ENCODE measurements around the gene EPHA8.

Gene EPHA8

DNA sequence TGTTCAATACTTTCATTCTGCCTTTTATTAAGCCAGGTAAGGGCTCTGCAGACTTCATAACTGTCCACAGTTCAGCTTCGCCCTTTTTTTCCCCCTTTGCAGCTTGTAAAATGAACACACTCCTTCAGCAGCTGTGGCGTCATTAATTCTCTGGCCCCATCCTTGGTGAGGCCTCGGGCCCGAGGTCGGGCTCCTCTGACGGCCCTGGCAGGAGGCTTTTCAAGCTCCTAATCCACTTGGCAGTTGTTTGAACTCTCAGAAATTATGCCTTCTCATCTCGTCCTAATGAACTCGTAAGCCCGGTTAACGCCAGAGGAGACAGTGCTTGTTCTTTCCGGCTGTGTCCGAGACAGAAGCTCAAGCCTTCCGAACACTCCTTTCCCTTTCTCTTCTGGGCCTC lies 18.1 kb upstream of the EPHA8 start:
- Histone ChIP-seq H3K18ac (ENCODE audit: low read length) (no peak overlapping the region), H3K4me1 (ENCODE audit: control insufficient read depth in 2 of 2, insufficient read depth in 1 of 2, low read depth in 1 of 2, low read length in 2 of 2) (peaks cover 0 to 4% of the 10 kb centered on the region in 2 donors), H3K9ac (ENCODE audit: low read depth, low read length, poor library complexity) (no peak overlapping the region), H3K9me3 (replicated peaks in 1 of 2; ENCODE audit: control insufficient read depth in 2 of 2, insufficient read depth in 1 of 2, low read depth in 1 of 2, low read length in 2 of 2) (peaks cover 0 to 1% of the 10 kb centered on the region in 2 donors), H3K4ac (ENCODE audit: low read length) (no peak overlapping the region), H2BK15ac (ENCODE audit: low read length) (no peak overlapping the region), H3K27ac (replicated peaks; ENCODE audit: low read length) (no peak overlapping the region), H3K79me1 (ENCODE audit: low read depth, low read length) (no peaks in the 10 kb centered on the region), H3K4me3 (ENCODE audit: low read length in 2 of 2) (no peak overlapping the region), H4K8ac (ENCODE audit: low read depth, low read length) (no peak overlapping the region), H3K4me2 (ENCODE audit: insufficient read depth, low read length, poor library complexity, severe bottlenecking) (no peak overlapping the region), H3K27me3 (ENCODE audit: control insufficient read depth in 3 of 3, insufficient read depth in 3 of 3, low read depth in 1 of 3, low read length in 3 of 3) (peaks cover 0 to 63% (median 15%) of the 10 kb centered on the region in 3 experiments), H3K14ac (ENCODE audit: low read length) (no peak overlapping the region), H3K23ac (ENCODE audit: low read depth, low read length, poor library complexity) (peak overlapping the region; percentile 80), H4K91ac (ENCODE audit: low read depth, low read length, poor library complexity) (no peak overlapping the region), H2BK12ac (ENCODE audit: low read length) (no peak overlapping the region), H2AFZ (ENCODE audit: low read length) (no peak overlapping the region), H3K36me3 (replicated peaks in 1 of 2; ENCODE audit: control insufficient read depth in 2 of 2, insufficient read depth in 2 of 2, low read length in 2 of 2) (no peaks in the 10 kb centered on the region), H2BK5ac (ENCODE audit: low read length) (no peak overlapping the region), H2AK5ac (ENCODE audit: low read depth, low read length) (no peak overlapping the region), H2BK120ac (ENCODE audit: low read depth, low read length) (no peak overlapping the region)
- no peak for DNase-seq (ENCODE audit: low spot score)
- WGBS, 2 donors (ENCODE audit: extremely low coverage in 2 of 2, insufficient read length in 2 of 2, insufficient replicate concordance in 1 of 2): no CpG with 5 or more reads among the region's 13 CpGs

- H3K4me1 ChIP-seq (ENCODE audit: control insufficient read depth in 2 of 2, insufficient read depth in 1 of 2, low read depth in 1 of 2, low read length in 2 of 2): peaks cover 0 to 4% of the 10 kb centered on the region in 2 donors
- 100% methylated on average over 1 to 3 of the region's 6 CpGs for WGBS, 2 donors (ENCODE audit: extremely low coverage in 2 of 2, insufficient read length in 2 of 2, insufficient replicate concordance in 1 of 2)
- no peak overlapping the region for H3K4me3 ChIP-seq (ENCODE audit: low read length in 2 of 2)
Observed at GRCh38 chr1:22547186-22547817, 16.0 kb upstream of the EPHA8 start.

GRCh38 chr1:22547818-22548462 lies 15.3 kb upstream of the EPHA8 start:
- H3K4me1 ChIP-seq (ENCODE audit: control insufficient read depth in 2 of 2, insufficient read depth in 1 of 2, low read depth in 1 of 2, low read length in 2 of 2): peaks cover 0 to 4% of the 10 kb centered on the region in 2 donors
- H4K91ac ChIP-seq (ENCODE audit: low read depth, low read length, poor library complexity): no peak overlapping the region
- H2AFZ ChIP-seq (ENCODE audit: low read length): no peak overlapping the region
- no peak overlapping the region for H3K9ac ChIP-seq (ENCODE audit: low read depth, low read length, poor library complexity)
- H4K8ac ChIP-seq (ENCODE audit: low read depth, low read length): no peak overlapping the region
- H3K36me3 ChIP-seq (replicated peaks in 1 of 2; ENCODE audit: control insufficient read depth in 2 of 2, insufficient read depth in 2 of 2, low read length in 2 of 2): no peaks in the 10 kb centered on the region
- H3K14ac ChIP-seq (ENCODE audit: low read length): no peak overlapping the region
- no peak overlapping the region for H2BK5ac ChIP-seq (ENCODE audit: low read length)
- WGBS, 2 donors (ENCODE audit: extremely low coverage in 2 of 2, insufficient read length in 2 of 2, insufficient replicate concordance in 1 of 2): no CpG with 5 or more reads among the region's 12 CpGs
- no peak overlapping the region for H2AK5ac ChIP-seq (ENCODE audit: low read depth, low read length)
- H3K4me3 ChIP-seq (ENCODE audit: low read length in 2 of 2): no peak overlapping the region
- H3K27me3 ChIP-seq (ENCODE audit: control insufficient read depth in 3 of 3, insufficient read depth in 3 of 3, low read depth in 1 of 3, low read length in 3 of 3): peaks cover 0 to 91% (median 19%) of the 10 kb centered on the region in 3 experiments
- DNase-seq (ENCODE audit: low spot score): no peak
- peaks cover 2% of the 10 kb centered on the region for H3K79me1 ChIP-seq (ENCODE audit: low read depth, low read length)
- no peak overlapping the region for H3K4me2 ChIP-seq (ENCODE audit: insufficient read depth, low read length, poor library complexity, severe bottlenecking)
- H3K4ac ChIP-seq (ENCODE audit: low read length): no peak overlapping the region
- H2BK120ac ChIP-seq (ENCODE audit: low read depth, low read length): no peak overlapping the region
- H2BK12ac ChIP-seq (ENCODE audit: low read length): no peak overlapping the region
- no peak overlapping the region for H3K27ac ChIP-seq (replicated peaks; ENCODE audit: low read length)
- H3K9me3 ChIP-seq (replicated peaks in 1 of 2; ENCODE audit: control insufficient read depth in 2 of 2, insufficient read depth in 1 of 2, low read depth in 1 of 2, low read length in 2 of 2): peaks cover 0 to 1% of the 10 kb centered on the region in 2 donors
- no peak overlapping the region for H2BK15ac ChIP-seq (ENCODE audit: low read length)
- no peak overlapping the region for H3K23ac ChIP-seq (ENCODE audit: low read depth, low read length, poor library complexity)
- H3K18ac ChIP-seq (ENCODE audit: low read length): no peak overlapping the region

More at GRCh38 chr1:22547186-22547817, 16.0 kb upstream of the EPHA8 start:
- Histone ChIP-seq H3K79me1 (ENCODE audit: low read depth, low read length) (peaks cover 2% of the 10 kb centered on the region), H3K23ac (ENCODE audit: low read depth, low read length, poor library complexity) (no peak overlapping the region), H4K91ac (ENCODE audit: low read depth, low read length, poor library complexity) (no peak overlapping the region), H3K36me3 (replicated peaks in 1 of 2; ENCODE audit: control insufficient read depth in 2 of 2, insufficient read depth in 2 of 2, low read length in 2 of 2) (no peaks in the 10 kb centered on the region), H2AFZ (ENCODE audit: low read length) (no peak overlapping the region), H3K4me2 (ENCODE audit: insufficient read depth, low read length, poor library complexity, severe bottlenecking) (no peak overlapping the region), H3K9ac (ENCODE audit: low read depth, low read length, poor library complexity) (no peak overlapping the region), H3K4ac (ENCODE audit: low read length) (no peak overlapping the region), H2BK5ac (ENCODE audit: low read length) (no peak overlapping the region), H3K27ac (replicated peaks; ENCODE audit: low read length) (no peak overlapping the region), H3K14ac (ENCODE audit: low read length) (no peak overlapping the region), H3K27me3 (ENCODE audit: control insufficient read depth in 3 of 3, insufficient read depth in 3 of 3, low read depth in 1 of 3, low read length in 3 of 3) (peaks cover 0 to 85% (median 15%) of the 10 kb centered on the region in 3 experiments), H2BK120ac (ENCODE audit: low read depth, low read length) (no peak overlapping the region), H2AK5ac (ENCODE audit: low read depth, low read length) (no peak overlapping the region), H3K9me3 (replicated peaks in 1 of 2; ENCODE audit: control insufficient read depth in 2 of 2, insufficient read depth in 1 of 2, low read depth in 1 of 2, low read length in 2 of 2) (peaks cover 0 to 1% of the 10 kb centered on the region in 2 donors), H4K8ac (ENCODE audit: low read depth, low read length) (peak overlapping the region; percentile 65), H3K18ac (ENCODE audit: low read length) (no peak overlapping the region), H2BK15ac (ENCODE audit: low read length) (no peak overlapping the region), H2BK12ac (ENCODE audit: low read length) (no peak overlapping the region)
- no peak for DNase-seq (ENCODE audit: low spot score)

DNA sequence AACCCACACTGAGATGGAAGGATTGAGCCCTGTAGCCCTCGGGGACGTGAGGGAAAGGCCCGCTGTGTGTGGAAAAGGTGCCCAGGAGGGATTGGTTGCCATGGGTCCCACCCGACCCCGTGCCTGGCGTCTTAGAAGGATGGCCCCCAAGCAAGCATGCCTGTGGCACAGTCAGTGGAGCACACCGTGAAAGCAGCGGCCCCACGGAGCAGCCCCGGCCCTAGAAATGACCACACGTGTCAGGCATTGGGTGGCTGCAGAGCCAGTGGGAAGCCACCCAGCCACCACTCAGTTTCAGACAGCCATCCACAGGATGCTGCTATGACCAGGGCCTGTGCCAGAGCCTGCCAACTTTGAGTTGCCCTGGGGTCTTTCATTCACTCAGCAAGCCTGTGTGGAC lies 13.3 kb upstream of the EPHA8 start:
- no peak overlapping the region for H2BK120ac ChIP-seq (ENCODE audit: low read depth, low read length)
- no peaks in the 10 kb centered on the region for H3K9me3 ChIP-seq (replicated peaks in 1 of 2; ENCODE audit: control insufficient read depth in 2 of 2, insufficient read depth in 1 of 2, low read depth in 1 of 2, low read length in 2 of 2)
- peak overlapping the region; percentile 53 for H3K23ac ChIP-seq (ENCODE audit: low read depth, low read length, poor library complexity)
- peaks cover 5 to 7% of the 10 kb centered on the region in 2 donors for H3K4me1 ChIP-seq (ENCODE audit: control insufficient read depth in 2 of 2, insufficient read depth in 1 of 2, low read depth in 1 of 2, low read length in 2 of 2)
- no peak overlapping the region for H2BK15ac ChIP-seq (ENCODE audit: low read length)
- H2BK12ac ChIP-seq (ENCODE audit: low read length): peak overlapping the region; percentile 8
- peak overlapping the region; percentile 31 for H4K8ac ChIP-seq (ENCODE audit: low read depth, low read length)
- H3K36me3 ChIP-seq (replicated peaks in 1 of 2; ENCODE audit: control insufficient read depth in 2 of 2, insufficient read depth in 2 of 2, low read length in 2 of 2): no peaks in the 10 kb centered on the region
- H2BK5ac ChIP-seq (ENCODE audit: low read length): peak overlapping the region; percentile 32
- no peak overlapping the region for H4K91ac ChIP-seq (ENCODE audit: low read depth, low read length, poor library complexity)
- H3K4ac ChIP-seq (ENCODE audit: low read length): no peak overlapping the region
- H3K27ac ChIP-seq (replicated peaks; ENCODE audit: low read length): no peak overlapping the region
- no peak for DNase-seq (ENCODE audit: low spot score)
- H3K4me3 ChIP-seq (ENCODE audit: low read length in 2 of 2): no peak overlapping the region
- peak overlapping the region; percentile 87 for H3K14ac ChIP-seq (ENCODE audit: low read length)
- peak overlapping the region; percentile 45 for H3K18ac ChIP-seq (ENCODE audit: low read length)
- no peak overlapping the region for H2AFZ ChIP-seq (ENCODE audit: low read length)
- H3K27me3 ChIP-seq (ENCODE audit: control insufficient read depth in 3 of 3, insufficient read depth in 3 of 3, low read depth in 1 of 3, low read length in 3 of 3): peaks cover 0 to 94% (median 20%) of the 10 kb centered on the region in 3 experiments
- H2AK5ac ChIP-seq (ENCODE audit: low read depth, low read length): peak overlapping the region; percentile 66
- WGBS, 2 donors (ENCODE audit: extremely low coverage in 2 of 2, insufficient read length in 2 of 2, insufficient replicate concordance in 1 of 2): no CpG with 5 or more reads among the region's 11 CpGs
- peak overlapping the region; percentile 68 for H3K9ac ChIP-seq (ENCODE audit: low read depth, low read length, poor library complexity)
- H3K4me2 ChIP-seq (ENCODE audit: insufficient read depth, low read length, poor library complexity, severe bottlenecking): no peak overlapping the region
- H3K79me1 ChIP-seq (ENCODE audit: low read depth, low read length): peaks cover 2% of the 10 kb centered on the region

Data from neuronal stem cell (in vitro differentiated cells).